SK-N-SH treated with all-trans-retinoic acid at 6 μM for 48 hours (cell line): ENCODE measurements around the gene IQCK.

Source experiments
- CSDC2 ChIP-seq: fragments of 250-450 bp; sonication (Bioruptor Pico); IDR thresholded peaks from 2 replicates; pipeline ENCODE4 v1.5.0; 2020; ENCODE audit warnings: mild to moderate bottlenecking, moderate library complexity
- RARB ChIP-seq: fragments of 250-450 bp; sonication (Bioruptor Pico); IDR thresholded peaks from 2 replicates; pipeline ENCODE4 v1.8.0; 2021; ENCODE audit warnings: mild to moderate bottlenecking, moderate library complexity
- TOX ChIP-seq: fragments of 250-450 bp; sonication (Bioruptor Pico); IDR thresholded peaks from 2 replicates; pipeline ENCODE4 v1.8.0; 2021; ENCODE audit warnings: mild to moderate bottlenecking, moderate library complexity, borderline replicate concordance
- ZFP30 ChIP-seq: fragments of 450-650 bp; formaldehyde crosslinking; IDR thresholded peaks from 2 replicates; pipeline ENCODE4 v1.5.0; 2022; ENCODE audit warnings: mild to moderate bottlenecking, moderate library complexity
- ZNF565 ChIP-seq: fragments of 450-650 bp; formaldehyde crosslinking; conservative IDR thresholded peaks from 2 replicates; pipeline ENCODE4 v1.5.0; 2020; ENCODE audit warnings: low read depth, mild to moderate bottlenecking, moderate library complexity
- ZNF70 ChIP-seq: fragments of 450-650 bp; formaldehyde crosslinking; IDR thresholded peaks from 2 replicates; pipeline ENCODE4 v1.5.0; 2020; ENCODE audit warnings: mild to moderate bottlenecking, moderate library complexity

DNA sequence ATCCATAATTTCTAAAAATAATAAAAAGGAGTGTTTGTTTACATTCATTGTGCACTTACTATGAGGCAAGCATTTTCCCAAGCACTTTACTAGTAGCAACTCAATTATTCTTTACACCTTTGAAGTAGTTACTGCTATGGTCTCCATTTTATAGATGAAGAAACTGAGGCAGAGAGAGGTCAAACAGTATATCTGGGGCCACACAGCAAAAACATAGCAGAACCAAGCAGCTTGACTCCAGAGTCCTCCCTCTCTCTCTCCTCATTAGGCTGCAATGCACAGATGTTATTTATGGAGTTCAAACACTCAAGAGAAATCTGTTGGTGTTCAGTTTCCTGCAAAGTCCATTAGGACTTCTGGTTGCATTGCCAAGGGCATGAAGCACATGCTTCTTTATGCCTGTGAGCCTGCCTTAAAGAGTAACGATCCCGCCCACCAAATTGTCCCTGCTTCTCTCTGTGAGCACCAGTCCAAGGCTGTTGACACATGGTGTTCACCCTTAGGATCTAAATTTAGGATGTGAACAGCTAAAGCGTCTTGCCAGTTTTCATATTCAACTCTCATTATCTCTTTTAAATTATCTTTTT is 122.5 kb downstream of the IQCK start:
- TF ChIP-seq ZFP30 (CRISPR knock-in tag) (no peak), TOX (CRISPR knock-in tag) (no peak), RARB (CRISPR knock-in tag) (no peak), CSDC2 (no peak), ZNF70 (CRISPR knock-in tag) (no peak), ZNF565 (CRISPR knock-in tag) (no peak)
